C4-2B (cell line): Measurements from ENCODE around the gene CHD2.

Experiments
- ZFX ChIP-seq: fragments of 450-650 bp; IDR thresholded peaks from 2 replicates; pipeline ENCODE4 v1.6.1; 2017
- TF ChIP-seq, protein P1 (sequence below): fragments of 450-650 bp; conservative IDR thresholded peaks from 2 replicates; pipeline ENCODE4 v1.5.1; 2017; ENCODE audit warnings: mild to moderate bottlenecking

DNA sequence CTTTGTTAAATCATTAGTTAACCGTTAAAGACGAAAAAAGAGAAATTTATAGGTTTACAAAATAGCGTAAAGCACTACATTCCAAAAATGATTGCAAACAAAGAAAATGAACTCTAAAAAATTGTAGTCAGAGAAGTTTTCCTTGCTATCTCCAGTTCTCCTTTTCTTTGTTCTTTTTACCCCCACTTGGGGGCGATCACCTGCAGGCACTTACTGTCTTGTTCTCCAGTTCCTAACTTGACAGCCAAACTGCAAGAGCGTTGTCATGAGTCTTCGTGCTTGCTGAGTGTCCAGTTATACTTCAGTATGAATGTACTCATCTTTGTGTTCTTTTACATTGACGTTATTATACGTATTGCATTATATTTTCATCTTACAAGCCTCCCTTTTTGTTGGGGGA lies 54.5 kb downstream of the CHD2 start:
- TF ChIP-seq, protein P1, sequence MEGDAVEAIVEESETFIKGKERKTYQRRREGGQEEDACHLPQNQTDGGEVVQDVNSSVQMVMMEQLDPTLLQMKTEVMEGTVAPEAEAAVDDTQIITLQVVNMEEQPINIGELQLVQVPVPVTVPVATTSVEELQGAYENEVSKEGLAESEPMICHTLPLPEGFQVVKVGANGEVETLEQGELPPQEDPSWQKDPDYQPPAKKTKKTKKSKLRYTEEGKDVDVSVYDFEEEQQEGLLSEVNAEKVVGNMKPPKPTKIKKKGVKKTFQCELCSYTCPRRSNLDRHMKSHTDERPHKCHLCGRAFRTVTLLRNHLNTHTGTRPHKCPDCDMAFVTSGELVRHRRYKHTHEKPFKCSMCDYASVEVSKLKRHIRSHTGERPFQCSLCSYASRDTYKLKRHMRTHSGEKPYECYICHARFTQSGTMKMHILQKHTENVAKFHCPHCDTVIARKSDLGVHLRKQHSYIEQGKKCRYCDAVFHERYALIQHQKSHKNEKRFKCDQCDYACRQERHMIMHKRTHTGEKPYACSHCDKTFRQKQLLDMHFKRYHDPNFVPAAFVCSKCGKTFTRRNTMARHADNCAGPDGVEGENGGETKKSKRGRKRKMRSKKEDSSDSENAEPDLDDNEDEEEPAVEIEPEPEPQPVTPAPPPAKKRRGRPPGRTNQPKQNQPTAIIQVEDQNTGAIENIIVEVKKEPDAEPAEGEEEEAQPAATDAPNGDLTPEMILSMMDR, result peak; percentile 67
- no peak for TF ChIP-seq ZFX
